K562 (cell line): ENCODE measurements around the gene SYF2.

Source experiments
- CTCF ChIP-seq, 3 experiments: IDR thresholded peaks in 2 of 3; conservative IDR thresholded peaks in 1 of 3; 2 replicates each; pipeline ENCODE4 v1.5.1; 2011 to 2012; ENCODE audit warnings: low read length in 3 of 3, mild to moderate bottlenecking in 3 of 3, control low read depth in 2 of 3, improper control_type of control experiment in 1 of 3, inconsistent platforms in 1 of 3, low read depth in 1 of 3, mixed read lengths in 1 of 3, moderate library complexity in 1 of 3; ENCODE audit not compliant: insufficient read depth in 2 of 3
- NFYB ChIP-seq: IDR thresholded peaks from 2 replicates; pipeline ENCODE4 v1.6.1; 2011; ENCODE audit warnings: mild to moderate bottlenecking, moderate library complexity; ENCODE audit not compliant: insufficient read length; ENCODE audit errors: extremely low read depth

- TF ChIP-seq NFYB (no peak), CTCF (IDR thresholded peaks at IDR 0.05 in 2 of 3, conservative IDR thresholded peaks at IDR 0.05 in 1 of 3; ENCODE audit: insufficient read depth in 2 of 3, low read depth in 1 of 3, low read length in 3 of 3) (no peak)
These were observed 38.2 kb downstream of the SYF2 start for GRCh38 chr1:25194054-25194453.
